Smooth muscle cell (in vitro differentiated cells): ENCODE measurements around the gene BLZF1. TPM values are rescaled to one million over a fixed set of nuclear protein-coding genes. Genes with fewer than 3 reads are reported as not detected.

ENCODE experiments used
- DNase-seq: peaks from one replicate; lab custom pipeline; 2025; ENCODE audit not compliant: unreplicated experiment; lab: John Stamatoyannopoulos, UW
- H2AFZ ChIP-seq: fragments of 200-600 bp; sonication (generic); 2 replicates; pipeline ENCODE4 v1.6.0; 2016; ENCODE audit warnings: antibody characterized with exemption, low read depth, mild to moderate bottlenecking
- H3F3A ChIP-seq: fragments of 200-600 bp; sonication (generic); 2 replicates; pipeline ENCODE4 v1.6.0; 2017; ENCODE audit warnings: antibody characterized with exemption, low read depth
- H3K27ac ChIP-seq: fragments of 200-600 bp; sonication (generic); 2 replicates; pipeline ENCODE4 v1.5.1; 2016; ENCODE audit warnings: low read depth, mild to moderate bottlenecking
- H3K27me3 ChIP-seq: fragments of 200-600 bp; sonication (generic); 2 replicates; pipeline ENCODE4 v1.6.1; 2016; ENCODE audit warnings: low read depth, mild to moderate bottlenecking
- H3K36me3 ChIP-seq: fragments of 200-600 bp; sonication (generic); 2 replicates; pipeline ENCODE4 v1.5.1; 2016; ENCODE audit warnings: low read depth
- H3K4me1 ChIP-seq: fragments of 200-600 bp; sonication (generic); 2 replicates; pipeline ENCODE4 v1.5.1; 2016; ENCODE audit warnings: low read depth
- H3K4me2 ChIP-seq: fragments of 200-600 bp; sonication (generic); 2 replicates; pipeline ENCODE4 v1.6.0; 2016; ENCODE audit warnings: mild to moderate bottlenecking
- H3K4me3 ChIP-seq: fragments of 200-600 bp; sonication (generic); 2 replicates; pipeline ENCODE4 v1.5.1; 2016; ENCODE audit warnings: mild to moderate bottlenecking
- H3K79me2 ChIP-seq: fragments of 200-600 bp; sonication (generic); 2 replicates; pipeline ENCODE4 v1.6.0; 2016; ENCODE audit warnings: low read depth, mild to moderate bottlenecking
- H3K9ac ChIP-seq: fragments of 200-600 bp; sonication (generic); 2 replicates; pipeline ENCODE4 v1.6.0; 2016; ENCODE audit warnings: low read depth
- H3K9me3 ChIP-seq: fragments of 200-600 bp; sonication (generic); replicated peaks from 2 replicates; pipeline ENCODE4 v1.5.1; 2016; ENCODE audit warnings: low read depth
- H4K20me1 ChIP-seq: fragments of 200-600 bp; sonication (generic); 2 replicates; pipeline ENCODE4 v1.6.0; 2016; ENCODE audit warnings: low read depth
- WGBS: methylation state at CpG from one replicate; pipeline ENCODE4 v1.1.7; 2016; ENCODE audit warnings: low lambda C conversion rate; 5-methylcytosine and 5-hydroxymethylcytosine counted together
- polyA plus RNA-seq: library from polyadenylated mRNA; unstranded; fragments of >200 nt; fragmentation: Nextera tagmentation; extraction: Ambion mirVana; gene quantifications from 2 replicates; pipeline ENCODE4 v1.2.1, GENCODE V29; 2016
- total RNA-seq: library from RNA; depleted of rRNA; stranded (reverse); fragments of >200 nt; gene quantifications from 2 replicates; pipeline ENCODE4 v1.2.3, GENCODE V29; 2014
- TF ChIP-seq, protein P1 (sequence below): fragments of 200-600 bp; sonication (generic); IDR thresholded peaks from 2 replicates; pipeline ENCODE4 v1.5.1; 2017; ENCODE audit warnings: borderline replicate concordance, mild to moderate bottlenecking, antibody characterized with exemption; ENCODE audit not compliant: insufficient read depth, poor library complexity, severe bottlenecking

Gene BLZF1
- total and polyA plus RNA-seq, 2 experiments from 2014 or later, result 21.9 to 43.7 TPM

DNA sequence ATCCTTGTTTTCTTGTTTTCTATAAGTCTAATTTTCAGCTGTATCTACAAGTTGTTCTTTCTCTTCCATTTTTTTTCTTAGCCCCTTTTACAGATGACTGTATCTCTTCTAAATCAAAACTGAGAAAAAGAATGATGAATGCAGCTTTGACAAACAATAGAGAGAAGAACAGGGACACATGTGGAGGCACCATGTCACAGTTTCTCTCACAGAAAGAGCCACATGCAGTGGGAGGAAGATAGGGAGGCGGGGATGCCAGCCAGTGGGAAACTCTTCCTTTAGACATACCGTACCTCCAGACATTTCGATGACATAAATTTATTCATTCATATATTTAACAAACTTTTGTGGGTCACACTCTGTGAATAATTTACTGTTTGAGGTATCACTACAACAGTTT lies 45.9 kb upstream of the BLZF1 start:
- TF ChIP-seq, protein P1, sequence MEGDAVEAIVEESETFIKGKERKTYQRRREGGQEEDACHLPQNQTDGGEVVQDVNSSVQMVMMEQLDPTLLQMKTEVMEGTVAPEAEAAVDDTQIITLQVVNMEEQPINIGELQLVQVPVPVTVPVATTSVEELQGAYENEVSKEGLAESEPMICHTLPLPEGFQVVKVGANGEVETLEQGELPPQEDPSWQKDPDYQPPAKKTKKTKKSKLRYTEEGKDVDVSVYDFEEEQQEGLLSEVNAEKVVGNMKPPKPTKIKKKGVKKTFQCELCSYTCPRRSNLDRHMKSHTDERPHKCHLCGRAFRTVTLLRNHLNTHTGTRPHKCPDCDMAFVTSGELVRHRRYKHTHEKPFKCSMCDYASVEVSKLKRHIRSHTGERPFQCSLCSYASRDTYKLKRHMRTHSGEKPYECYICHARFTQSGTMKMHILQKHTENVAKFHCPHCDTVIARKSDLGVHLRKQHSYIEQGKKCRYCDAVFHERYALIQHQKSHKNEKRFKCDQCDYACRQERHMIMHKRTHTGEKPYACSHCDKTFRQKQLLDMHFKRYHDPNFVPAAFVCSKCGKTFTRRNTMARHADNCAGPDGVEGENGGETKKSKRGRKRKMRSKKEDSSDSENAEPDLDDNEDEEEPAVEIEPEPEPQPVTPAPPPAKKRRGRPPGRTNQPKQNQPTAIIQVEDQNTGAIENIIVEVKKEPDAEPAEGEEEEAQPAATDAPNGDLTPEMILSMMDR, result no peak
- Histone ChIP-seq H3K27ac (no peak overlapping the region), H3K9ac (no peak overlapping the region), H2AFZ (no peak overlapping the region), H3K79me2 (peaks cover 8% of the 10 kb centered on the region), H4K20me1 (peaks cover 7% of the 10 kb centered on the region), H3K9me3 (no peaks in the 10 kb centered on the region), H3K4me1 (no peaks in the 10 kb centered on the region), H3K4me2 (no peak overlapping the region), H3K36me3 (no peaks in the 10 kb centered on the region), H3K27me3 (no peaks in the 10 kb centered on the region), H3F3A (no peaks in the 10 kb centered on the region), H3K4me3 (no peak overlapping the region)
- WGBS, result 96% methylated on average over 3 of the region's 3 CpGs
- no peak for DNase-seq

DNA sequence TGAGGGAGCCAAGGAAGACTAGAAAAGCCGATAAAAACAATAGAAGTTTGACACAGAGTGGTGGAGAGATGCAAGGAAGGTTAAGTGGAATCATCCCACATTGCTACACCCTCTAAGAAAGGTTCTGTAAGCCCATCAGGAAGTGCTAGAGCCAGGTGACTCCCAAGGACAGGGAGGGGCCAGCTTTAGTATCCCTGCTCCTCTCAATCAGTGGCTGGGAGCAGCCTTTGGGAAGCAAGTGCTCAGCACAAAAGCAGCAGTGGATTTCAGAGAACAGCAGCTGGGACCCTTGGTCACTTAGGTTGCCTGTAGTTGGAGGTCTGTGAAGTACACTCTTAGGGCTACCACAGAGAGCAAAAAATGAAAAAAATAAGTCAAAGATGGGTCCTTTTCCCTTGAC lies 42.9 kb upstream of the BLZF1 start:
- Histone ChIP-seq H3K36me3 (no peaks in the 10 kb centered on the region), H3K4me2 (no peak overlapping the region), H3K79me2 (peaks cover 16% of the 10 kb centered on the region), H3K4me3 (no peak overlapping the region), H3F3A (no peaks in the 10 kb centered on the region), H2AFZ (no peak overlapping the region), H3K27ac (no peak overlapping the region), H3K27me3 (no peaks in the 10 kb centered on the region), H4K20me1 (peaks cover 7% of the 10 kb centered on the region), H3K4me1 (no peaks in the 10 kb centered on the region), H3K9me3 (no peaks in the 10 kb centered on the region), H3K9ac (no peak overlapping the region)
- TF ChIP-seq, protein P1, result no peak
- 96% methylated on average over 1 of the region's 1 CpG for WGBS
- DNase-seq, result no peak

DNA sequence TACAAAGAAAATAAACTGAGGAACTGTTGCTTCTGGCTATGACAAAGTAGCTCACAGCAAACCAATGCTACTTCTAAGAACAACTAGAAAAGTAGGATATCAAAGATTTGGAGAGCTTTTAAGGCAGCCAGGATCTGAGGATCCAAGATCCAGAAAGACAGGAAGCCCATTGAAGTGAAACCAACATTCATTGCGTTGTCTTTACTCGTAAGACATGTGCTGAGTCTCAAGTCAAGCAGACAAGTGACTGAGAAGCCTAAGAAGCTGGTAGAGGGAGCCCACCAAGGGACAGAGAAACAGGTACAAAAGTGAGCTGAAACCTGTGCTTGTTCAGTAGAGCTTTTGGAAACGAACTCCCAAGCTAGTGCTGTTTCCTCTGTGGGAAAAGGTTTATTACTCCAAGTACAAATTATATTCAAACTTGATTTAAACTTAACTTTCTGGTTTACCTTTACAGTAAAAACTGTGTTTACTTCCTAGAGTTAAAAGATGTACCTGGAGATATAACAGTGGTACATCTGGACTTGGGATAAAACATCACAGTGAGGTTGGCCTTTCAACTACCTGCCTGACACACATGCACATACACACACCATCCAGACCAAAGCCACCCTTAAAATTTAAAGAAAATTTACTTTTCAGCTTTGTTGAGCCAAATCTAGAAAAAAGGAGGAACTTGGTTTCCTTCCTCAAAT lies 41.6 kb upstream of the BLZF1 start:
- Histone ChIP-seq H3K9me3 (no peaks in the 10 kb centered on the region), H3K79me2 (peaks cover 23% of the 10 kb centered on the region), H3K27me3 (no peaks in the 10 kb centered on the region), H3K27ac (no peak overlapping the region), H2AFZ (no peak overlapping the region), H4K20me1 (peaks cover 7% of the 10 kb centered on the region), H3K36me3 (no peaks in the 10 kb centered on the region), H3K9ac (no peak overlapping the region), H3F3A (no peaks in the 10 kb centered on the region), H3K4me2 (no peak overlapping the region), H3K4me1 (no peaks in the 10 kb centered on the region), H3K4me3 (no peak overlapping the region)
- TF ChIP-seq, protein P1, result no peak
- 92% methylated on average over 3 of the region's 3 CpGs for WGBS
- DNase-seq, result no peak

DNA sequence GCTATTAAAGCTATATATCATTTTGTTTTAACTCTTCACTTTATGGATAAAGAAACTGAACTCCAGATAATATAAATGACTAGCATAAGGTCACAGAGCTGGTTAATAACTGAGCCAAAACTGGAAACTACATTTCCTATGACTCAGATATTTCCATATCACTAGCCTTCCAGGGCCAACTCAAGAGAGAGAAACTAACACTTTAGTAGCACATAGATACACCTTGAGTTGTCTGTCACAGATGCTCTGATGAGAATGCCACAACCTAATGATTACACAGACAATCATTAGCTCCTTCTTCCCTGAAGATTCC lies 41.1 kb upstream of the BLZF1 start:
- no peak overlapping the region for H3K9ac ChIP-seq
- H3K27me3 ChIP-seq, result no peaks in the 10 kb centered on the region
- no peak overlapping the region for H3K4me3 ChIP-seq
- peaks cover 27% of the 10 kb centered on the region for H3K79me2 ChIP-seq
- H3K4me1 ChIP-seq, result no peaks in the 10 kb centered on the region
- no peak overlapping the region for H3K27ac ChIP-seq
- no peak overlapping the region for H2AFZ ChIP-seq
- TF ChIP-seq, protein P1, result no peak
- H4K20me1 ChIP-seq, result peaks cover 7% of the 10 kb centered on the region
- H3F3A ChIP-seq, result no peaks in the 10 kb centered on the region
- H3K9me3 ChIP-seq, result no peaks in the 10 kb centered on the region
- H3K4me2 ChIP-seq, result no peak overlapping the region
- H3K36me3 ChIP-seq, result no peaks in the 10 kb centered on the region
- DNase-seq, result no peak
